GM21515 (cell line): Measurements from ENCODE around the gene LRP5.
"Not testable (repeated sequence)": the region's sequence is repeated elsewhere in the genome, so short reads cannot be mapped to it uniquely, and the experiment has no call there.

Source experiments
- ATAC-seq: cut with Tn5 transposase; IDR thresholded peaks from one replicate; pipeline ENCODE4 v1.9.1; 2021; ENCODE audit not compliant: unreplicated experiment

LRP5 gene

DNA sequence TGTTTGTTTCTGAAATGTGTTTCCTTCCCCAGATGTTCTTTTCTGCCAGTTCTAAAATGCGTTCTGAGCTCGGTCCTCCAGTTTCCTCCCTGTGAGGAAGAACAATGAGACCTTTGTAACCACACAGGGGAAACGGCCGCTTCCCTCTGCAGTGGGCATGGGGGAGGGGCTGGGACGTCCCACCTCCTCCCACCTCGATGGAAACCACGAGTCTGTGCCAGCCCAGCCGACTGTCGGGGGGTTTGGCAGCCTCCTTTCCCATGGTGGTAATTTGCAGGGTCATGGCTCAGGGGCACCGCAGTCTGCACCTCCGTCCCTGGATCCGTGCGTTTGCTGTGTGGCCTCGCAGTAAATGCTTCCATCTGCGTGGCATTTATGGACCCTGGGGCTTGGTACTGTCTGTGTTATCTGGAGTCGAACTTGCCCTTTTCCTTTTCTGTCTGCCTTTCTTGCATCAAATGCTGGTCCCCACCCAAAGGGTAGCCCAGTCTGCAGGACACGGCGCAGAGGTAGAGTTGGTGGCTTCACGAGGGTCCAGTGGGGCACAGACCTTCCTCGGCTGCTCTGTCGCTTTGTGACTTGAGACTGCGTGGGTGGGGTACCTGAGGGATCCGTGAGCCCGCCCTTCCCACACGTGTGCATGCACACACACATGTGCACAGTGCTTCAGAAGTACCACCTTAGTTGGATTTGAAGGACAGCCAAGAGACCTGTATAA is 16.1 kb downstream of the LRP5 start:
- ATAC-seq, result no peak

DNA sequence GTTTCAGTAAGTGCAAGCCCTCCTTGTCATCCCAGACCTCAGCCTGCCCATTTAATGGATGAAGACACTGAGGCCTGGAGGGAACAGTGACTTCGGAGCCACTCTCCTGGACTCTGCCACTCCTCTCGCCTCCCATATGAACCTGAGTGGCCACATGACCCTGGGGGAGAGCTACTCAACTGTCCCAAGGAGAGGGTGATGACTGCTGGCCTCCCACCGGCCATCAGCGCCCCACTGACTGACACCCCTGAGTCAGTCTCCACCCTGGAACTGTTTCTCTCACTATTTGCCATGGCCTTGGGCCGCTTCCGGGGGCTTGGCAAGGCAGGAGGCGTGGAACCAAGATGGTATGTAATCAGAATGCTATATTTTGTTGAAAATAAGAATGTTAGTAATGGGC is 17.1 kb downstream of the LRP5 start:
- no peak for ATAC-seq

DNA sequence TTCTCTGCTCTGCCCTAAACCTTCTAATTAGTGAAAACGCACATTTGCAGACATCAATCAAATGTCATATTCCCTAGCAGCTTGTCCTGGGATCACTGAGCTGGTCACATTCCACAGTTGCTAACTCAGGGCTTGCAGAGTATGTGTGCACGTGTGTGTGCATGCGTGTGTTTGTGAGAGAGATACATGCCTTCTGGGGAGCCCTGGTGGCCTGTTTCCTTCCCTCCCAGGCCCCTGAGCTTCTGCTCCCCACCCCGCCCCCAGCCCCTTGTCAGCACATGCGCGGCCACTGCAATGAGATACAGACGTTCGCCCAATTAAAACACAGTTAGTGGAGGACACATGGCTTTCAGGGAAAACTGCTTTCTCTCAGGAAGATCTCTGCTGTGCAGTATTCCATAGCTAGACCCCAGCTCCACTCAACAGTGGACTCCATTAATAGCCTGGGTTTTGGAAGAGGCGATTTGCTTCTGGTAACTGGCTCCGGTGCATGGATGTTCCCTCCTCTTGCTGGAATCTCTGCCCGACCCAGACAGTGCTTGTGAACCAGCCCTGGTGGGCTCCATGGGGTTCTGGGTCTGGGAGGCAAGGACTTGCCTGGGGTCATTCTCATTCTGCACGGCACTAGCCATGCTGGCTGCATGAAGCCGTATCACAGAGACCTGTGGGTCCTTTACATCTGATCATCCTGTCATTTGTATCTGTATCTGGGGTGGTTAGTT is 17.7 kb downstream of the LRP5 start:
- ATAC-seq, result no peak

DNA sequence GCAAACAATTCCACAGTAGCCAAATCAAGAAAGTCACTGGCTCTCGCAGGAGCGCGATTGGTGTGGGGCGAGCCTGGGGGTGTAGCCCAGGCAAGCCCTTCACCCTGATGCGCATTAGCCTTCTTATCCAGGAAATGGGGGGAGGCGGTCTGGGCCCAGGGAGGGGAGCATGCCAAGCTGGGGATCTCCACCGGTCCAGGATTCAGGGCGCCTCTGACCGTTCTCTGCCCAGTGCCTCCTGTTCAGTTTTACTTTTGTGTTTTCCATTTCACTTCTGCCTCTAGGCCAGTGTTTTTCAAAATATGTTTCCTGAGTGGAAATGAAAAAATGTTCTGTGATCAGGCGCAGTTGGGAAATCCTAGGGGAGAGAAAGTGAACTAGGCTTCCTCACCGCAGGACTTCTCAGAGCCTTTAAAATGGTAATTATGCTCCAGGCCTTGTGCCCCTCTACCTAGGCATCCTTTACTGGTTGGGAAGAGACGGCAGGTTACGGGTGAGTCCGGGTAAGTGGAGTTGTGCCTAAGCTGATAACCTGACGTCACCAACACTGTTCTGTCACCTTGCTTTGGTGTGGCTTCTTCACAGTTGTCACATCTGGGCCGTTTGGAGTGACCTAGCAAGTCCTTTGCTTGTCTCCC is 18.4 kb downstream of the LRP5 start:
- ATAC-seq, result no peak

DNA sequence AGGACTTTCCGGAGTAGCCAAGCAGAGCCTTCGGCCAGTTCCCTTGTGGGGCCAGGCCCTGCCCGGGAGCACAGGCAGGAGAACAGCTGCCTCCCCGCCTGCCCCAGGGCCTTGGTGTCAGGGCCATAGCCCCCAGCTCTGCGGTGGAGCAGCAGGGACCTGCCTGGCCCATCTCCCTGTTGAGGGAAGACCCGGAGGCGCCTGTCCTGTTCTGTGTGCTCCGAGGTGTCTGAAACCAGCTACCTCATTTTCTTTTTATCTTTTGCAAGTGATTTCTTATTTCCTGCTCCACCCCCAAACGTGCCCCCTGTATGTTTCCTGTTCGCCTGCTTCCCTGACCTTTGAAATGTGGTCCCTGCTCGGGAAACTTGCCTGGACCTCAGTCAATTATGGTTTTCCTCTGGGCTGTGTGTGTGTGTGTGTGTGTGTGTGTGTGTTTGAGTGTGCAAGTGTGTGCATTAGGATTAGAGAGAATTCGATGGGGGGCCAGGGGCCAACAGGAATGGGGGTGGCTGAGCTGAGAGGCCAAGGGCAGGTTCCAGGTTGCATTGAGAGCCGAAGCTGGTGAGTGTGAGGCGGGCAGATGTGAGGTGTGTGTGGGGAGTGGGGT is 19.1 kb downstream of the LRP5 start:
- ATAC-seq, result no peak

DNA sequence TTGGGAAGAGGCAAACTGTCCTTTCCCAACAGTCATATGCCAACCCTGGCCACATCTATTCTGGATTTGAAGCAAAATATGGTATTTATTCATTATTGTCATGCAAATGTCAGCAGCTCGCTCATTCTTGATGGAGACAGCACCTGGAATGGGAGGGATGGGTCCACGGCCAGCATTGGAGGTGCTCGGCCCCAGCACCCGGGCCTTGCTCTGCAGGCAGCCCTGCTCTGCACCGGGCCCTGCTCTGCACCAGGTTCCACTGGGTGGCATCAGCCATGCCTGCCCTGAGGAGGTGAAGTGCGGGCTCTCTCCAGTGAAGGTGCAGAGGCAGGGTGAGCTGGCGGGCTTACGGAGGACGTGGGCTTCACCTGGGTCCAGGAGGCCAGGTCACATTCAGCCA is 19.8 kb downstream of the LRP5 start:
- ATAC-seq, result no peak

DNA sequence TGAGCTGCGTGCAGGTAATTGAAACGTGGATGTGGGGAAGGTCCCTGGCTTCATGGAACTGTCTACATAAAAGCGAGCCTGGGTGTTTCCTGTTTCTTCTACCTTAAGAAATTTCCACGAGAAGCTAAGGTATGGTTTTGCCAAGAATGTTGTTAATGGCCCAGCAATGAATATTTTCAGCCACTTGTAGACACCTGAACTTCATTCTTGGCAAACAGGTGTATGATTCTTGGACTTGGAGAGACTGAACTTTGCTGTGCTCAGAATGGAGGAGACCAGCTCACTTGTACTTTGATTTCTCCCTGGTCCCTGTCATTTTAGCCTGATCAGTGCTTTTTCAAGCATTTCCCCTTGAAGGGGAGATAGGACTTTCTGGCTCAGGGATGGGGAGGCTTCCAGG is 20.8 kb downstream of the LRP5 start:
- no peak for ATAC-seq

DNA sequence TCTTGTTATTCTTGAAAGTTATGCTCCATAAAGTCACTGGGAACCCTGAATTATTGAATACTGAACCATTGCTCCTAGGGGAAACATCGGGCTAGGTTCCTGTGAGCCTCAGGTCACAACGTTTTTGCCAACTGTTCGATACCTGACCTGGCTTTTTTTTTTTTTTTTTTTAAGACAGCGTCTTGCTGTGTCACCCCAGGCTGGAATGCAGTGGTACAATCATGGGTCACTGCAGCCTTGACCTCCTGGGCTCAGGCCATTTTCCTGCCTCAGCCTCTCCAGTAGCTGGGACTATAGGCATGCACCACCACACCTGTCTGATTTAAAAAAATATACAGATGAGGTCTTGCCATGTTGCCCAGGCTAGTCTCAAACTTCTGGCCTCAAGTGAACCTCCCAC is 22.5 kb downstream of the LRP5 start:
- no peak for ATAC-seq

DNA sequence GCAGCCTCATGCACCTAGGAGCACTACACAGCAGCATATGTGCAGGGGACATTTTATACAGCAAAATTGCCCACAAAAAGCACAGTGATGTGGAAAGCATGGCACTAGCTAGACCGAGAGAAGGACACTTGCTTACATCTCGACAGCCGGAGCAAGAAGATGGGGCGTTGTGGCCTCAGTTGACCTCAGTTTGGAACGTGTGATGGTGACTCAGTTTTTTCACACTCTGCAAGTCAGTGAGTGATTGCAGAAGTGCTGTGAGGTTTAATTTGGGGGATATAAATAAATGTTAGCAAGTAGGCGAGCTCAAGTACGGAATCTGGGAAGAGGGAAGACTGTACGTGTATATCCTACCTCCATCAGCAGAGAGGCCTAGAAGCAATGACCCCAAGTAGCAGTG is 23.3 kb downstream of the LRP5 start:
- no peak for ATAC-seq

DNA sequence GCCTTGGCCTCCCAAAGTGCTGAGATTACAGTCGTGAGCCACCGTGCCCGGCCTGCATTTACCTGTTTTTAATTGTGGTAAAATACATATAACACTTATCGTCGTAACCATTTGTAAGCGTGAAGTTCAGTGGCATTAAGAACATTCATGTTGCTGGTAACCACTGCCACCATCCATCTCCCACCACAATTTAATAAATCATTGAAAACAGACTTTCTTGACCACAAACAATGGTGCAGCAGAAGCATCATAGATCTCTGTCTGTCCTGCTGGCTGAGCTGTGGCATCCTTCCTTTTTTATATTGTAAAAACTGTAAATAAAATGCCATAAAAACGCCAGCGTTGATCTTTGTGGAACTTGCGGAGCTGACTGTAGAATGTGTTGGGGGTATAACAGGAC is 24.3 kb downstream of the LRP5 start:
- ATAC-seq, result no peak

DNA sequence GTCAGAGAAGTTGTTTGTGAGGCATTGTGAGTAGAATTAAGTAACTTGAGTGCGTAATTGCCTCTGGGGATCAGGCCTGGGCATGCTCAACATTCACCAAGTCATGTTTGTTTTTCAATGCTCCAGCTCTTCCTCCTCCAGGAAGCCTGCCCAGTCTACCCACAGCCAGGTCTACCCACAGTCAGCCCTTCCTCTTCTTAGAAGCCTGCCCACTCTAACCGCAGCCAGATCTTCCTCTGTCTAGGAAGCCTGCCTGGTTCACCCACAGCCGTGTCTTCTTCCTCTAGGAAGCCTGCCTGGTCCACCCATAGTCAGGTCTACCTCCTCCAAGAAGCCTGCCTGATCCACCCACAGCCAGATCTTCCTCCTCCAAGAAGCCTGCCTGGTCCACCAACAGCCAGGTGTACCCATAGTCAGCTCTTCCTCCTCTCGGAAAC is 25.0 kb downstream of the LRP5 start:
- ATAC-seq, result no peak

DNA sequence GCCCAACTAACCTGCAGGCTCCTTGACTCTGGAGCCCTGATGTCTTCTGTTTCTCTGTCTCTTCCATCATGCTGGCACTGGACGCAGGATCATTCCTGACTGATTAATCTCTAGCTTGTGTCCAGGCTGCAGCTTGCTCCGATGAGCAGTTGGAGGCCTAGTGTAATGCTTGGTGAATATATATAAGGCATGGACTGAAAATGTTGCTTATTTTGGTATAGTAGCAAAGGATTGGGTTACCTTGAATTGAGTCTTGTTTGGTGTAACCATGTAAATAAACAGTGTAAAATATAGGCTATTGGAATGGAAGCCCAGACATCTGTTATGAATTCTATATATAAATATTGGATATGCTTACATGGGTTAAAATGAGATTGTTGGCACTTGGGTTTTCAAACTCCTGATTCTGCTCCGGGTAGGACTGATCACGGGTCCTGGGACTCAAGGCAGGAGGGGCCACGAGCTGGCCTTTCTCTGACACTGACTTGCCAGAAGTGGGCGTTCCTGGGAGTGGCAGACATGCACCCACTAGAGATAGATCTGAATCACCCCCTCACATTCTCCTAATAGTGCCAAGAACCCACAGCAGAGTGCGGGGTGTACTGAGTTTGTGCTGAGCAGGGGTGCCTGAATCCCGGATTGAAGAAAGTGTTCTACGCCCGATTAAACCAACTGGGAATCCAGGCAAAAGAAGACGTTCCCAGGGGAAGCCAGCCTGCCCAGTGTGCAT is 25.8 kb downstream of the LRP5 start:
- ATAC-seq, result no peak

DNA sequence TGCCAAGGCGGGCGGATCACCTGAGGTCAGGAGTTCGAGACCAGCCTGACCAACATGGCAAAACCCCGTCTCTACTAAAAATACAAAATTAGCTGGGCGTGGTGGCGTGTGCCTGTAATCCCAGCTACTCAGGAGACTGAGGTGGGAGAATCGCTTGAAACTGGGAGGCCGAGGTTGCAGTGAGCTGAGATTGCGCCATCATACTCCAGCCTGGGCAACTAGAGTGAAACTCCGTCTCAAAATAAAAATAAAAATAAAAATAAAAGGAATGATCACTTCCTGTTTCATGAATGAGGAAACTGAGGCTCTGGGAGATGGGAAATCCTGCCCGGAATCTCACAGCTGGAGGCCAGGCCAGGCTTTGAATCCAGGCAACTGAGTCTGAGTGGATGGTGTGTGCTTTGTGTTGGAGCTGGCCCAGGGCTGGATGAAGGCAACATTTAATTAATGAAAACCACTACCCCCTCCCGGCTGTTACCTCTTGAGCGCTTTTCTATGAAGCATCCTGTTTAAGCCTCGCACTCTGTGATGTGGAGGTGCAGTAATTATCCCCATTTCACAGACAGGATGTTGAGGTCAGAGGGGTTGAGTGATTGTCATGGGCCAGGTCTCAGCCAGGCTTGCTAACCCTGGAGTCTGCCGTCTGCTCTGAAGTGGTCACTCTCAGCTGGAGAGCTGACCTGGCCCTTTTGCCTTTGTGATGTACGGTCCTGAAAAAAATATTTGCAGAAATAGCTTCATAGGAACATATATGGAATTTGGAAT is 27.8 kb downstream of the LRP5 start:
- no peak for ATAC-seq

DNA sequence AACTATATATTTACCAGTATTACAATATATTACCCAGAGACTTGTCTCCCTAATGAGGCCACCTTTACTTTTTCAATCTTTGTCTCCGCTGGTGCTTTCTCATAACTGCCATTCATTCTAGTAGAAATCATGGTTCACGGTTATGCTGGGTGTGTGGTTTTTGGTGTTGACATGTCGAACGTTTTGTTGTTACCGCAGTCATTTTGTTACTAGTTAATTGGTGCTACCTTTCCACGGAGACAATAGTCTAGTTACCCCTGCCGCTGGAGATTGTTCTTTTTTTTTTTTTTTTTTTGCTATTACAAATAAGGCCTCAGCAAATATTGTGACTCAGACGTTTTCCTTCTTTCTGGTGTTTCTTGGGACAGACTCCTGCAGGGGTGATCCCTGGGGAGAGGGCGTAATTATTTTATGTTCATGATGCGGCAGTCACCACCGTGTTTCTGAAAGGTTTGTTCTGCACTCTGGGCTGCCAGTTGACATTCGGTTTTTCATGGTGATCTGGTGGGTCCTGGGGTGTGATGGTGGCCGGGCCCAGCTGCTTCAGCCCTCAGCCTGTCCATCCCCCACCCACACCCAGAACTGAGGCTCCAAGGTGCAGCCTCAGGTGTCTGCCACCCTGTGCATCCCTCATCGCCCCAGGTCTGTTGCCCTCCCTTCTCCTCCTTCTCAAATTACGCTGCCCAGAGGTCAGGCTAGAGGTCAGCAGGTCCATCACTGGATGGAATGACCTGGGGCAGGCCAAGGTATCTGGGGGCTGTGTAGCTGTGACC is 28.6 kb downstream of the LRP5 start:
- ATAC-seq, result no peak

DNA sequence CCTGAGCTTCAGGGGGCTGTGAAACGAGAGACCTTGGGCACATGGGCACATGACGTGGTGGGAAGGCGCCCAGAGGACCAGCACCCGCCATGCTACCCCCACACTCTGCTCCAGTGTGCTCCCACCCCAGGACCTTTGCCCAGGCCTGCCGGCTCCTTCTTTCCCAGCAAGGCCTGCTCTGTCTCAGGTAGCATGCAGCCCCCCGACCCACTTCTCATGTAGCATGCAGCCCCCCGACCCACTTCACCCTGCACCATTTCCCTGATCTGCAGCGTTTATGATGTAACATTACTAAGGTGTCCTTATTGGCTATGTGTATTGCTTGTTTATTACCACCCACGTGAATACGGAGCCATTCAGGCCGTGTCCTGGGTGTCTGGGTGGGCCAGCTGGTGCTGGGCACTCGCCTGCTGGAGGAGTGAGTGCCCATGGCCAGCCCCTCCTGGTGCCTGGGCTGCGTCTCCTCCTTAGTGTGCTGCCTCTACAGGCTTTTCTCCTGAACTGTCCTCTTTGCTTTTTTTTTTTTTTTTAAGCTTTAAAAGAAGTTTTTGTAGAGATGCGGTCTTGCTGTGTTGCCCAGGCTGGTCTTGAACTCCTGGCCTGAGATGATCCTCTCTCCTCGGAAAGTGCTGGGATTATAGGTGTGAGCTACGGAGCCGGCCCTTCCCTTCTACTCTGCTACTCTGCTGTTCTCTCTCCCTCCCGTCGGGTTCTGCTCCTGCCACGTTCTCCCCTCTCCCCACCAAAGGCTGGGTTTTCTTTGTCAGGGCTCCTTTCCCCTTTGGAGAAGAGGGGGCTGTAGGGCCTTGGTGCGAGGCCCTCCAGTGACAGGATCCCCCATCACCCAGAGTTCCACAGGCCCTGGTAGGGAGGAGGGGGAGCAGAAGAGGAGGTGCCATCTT is 29.4 kb downstream of the LRP5 start:
- ATAC-seq, result no peak

DNA sequence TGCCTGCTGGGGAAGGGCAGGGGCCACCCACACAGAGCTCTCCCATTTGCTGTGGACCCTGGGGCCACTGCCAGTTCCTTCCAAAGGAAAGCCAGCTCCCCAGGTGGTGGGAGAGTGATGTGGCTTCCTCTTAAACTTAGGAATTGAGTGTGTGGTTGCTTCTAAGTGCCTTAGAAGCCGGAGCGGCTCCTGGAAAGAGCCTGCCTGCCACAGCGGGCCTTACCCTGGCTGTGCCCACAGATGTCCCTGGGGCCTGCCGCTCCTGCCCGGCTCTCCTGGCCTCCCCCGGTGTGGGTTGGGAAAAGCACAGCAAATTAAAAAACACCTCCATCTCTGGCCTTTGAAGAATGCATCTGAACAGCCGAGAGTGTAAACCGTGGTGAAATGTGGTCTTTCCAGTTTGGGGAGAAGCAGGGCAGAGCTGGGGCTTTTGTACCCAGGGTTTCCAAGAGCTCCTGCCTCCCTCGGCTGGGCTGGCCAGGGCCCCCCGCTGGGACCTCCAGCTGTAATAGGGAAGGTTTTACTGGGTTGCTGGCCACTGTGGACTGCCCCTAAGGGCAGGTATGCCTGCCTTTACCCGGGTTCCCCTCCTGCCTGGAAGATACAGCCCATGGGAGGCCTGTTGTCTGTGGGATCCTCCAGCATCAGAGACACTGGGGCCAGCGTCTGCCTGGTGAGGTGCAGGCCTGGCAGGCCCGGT is 30.2 kb downstream of the LRP5 start:
- no peak for ATAC-seq

DNA sequence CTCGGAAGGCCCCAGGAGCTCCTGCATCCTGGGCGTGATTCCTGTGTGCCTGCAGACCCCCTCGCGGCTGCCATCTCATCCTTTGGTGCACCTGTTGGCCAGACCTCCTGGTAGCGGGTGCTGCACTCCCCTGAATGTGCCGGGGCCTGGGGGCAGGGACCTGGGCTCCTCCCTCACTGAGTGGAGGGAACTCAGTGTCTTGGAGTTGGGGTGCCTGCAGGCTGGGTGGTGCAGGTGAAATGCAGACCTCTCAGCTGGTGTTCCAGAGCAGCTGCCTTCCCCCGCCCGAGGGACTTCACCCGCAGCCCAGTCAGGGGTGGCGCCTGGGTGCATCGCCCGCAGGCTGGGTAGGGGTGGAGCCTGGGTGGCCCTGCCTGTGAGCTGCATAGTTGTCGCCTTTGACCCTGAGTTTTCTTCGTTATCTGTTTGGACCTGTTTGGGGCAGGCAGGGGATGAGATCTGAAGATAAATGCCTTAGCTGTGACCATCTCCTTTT is 31.4 kb downstream of the LRP5 start:
- no peak for ATAC-seq

DNA sequence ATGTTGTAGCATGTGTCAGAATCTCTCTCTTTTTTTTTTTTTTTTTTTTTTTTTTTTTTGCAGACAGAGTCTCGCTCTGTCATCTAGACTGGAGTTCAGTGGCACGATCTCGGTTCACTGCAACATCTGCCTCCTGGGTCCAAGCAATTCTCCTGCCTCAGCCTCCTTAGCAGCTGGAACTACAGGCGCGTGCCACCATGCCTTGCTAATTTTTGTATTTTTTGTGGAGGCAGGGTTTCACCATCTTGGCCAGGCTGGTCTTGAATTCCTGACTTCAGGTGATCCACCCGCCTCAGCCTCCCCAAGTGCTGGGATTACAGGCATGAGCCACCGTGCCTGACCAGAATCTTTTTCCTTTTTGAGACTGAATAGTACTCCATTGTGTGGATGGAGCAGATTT is 32.4 kb downstream of the LRP5 start:
- ATAC-seq, result not testable (repeated sequence)
